GM10266 (cell line): ENCODE measurements around the gene CRYM.
"Not testable (repeated sequence)": the region's sequence is repeated elsewhere in the genome, so short reads cannot be mapped to it uniquely, and the experiment has no call there.

Experiments
- DNase-seq: peaks from one replicate; pipeline ENCODE4 v3.0.0; 2012; ENCODE audit errors: extremely low spot score
- TF ChIP-seq, protein P1 (sequence below): IDR thresholded peaks from 2 replicates; pipeline ENCODE4 v1.5.1; 2012; ENCODE audit warnings: mild to moderate bottlenecking, low read depth; ENCODE audit not compliant: control insufficient read depth, insufficient read depth; ENCODE audit errors: missing control alignments

The CRYM gene

DNA sequence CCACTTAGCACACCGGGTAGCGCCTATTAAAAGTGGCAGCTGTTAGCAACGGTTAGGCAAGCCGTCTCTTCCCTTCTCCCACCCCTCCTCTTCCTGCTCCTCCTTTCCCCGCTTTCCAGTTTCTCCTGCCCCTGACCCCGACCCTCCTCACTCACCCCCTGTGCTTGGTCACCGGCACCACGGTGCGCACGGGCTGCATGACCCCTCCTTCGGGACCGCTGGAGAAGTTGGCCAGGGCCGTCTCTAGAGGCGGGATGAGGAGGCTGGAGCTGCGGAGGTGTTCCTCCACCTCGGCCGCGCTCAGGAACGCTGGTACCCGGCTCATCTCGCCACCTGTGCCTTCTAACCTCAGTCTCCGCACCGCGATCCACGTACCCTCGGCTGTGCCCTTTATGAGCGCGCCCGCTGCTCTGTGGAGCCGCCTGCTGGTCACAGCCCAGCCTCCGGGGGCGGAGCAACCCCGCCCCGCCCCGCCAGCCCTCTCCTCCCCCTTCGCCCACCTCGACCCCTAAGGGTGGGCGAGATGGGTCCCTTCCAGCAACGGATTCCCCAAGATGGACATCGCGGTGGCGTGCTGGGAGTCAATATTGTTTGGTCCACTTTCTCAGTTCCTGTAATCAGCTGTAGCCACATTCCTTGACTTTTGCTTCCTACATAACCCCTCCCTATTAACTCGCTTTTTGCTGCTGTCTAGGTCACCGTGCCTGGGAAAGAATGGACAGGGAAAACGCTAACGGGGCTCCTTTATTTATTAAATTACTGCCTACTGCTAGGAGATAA is at the start of gene CRYM:
Gene CRYM (minus strand): TSS at position 364 of the 780 bp plus-strand sequence. CDS start 39 bp downstream, at position 325.
- TF ChIP-seq, protein P1, sequence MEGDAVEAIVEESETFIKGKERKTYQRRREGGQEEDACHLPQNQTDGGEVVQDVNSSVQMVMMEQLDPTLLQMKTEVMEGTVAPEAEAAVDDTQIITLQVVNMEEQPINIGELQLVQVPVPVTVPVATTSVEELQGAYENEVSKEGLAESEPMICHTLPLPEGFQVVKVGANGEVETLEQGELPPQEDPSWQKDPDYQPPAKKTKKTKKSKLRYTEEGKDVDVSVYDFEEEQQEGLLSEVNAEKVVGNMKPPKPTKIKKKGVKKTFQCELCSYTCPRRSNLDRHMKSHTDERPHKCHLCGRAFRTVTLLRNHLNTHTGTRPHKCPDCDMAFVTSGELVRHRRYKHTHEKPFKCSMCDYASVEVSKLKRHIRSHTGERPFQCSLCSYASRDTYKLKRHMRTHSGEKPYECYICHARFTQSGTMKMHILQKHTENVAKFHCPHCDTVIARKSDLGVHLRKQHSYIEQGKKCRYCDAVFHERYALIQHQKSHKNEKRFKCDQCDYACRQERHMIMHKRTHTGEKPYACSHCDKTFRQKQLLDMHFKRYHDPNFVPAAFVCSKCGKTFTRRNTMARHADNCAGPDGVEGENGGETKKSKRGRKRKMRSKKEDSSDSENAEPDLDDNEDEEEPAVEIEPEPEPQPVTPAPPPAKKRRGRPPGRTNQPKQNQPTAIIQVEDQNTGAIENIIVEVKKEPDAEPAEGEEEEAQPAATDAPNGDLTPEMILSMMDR, result peak; percentile 78
- DNase-seq, result peak; percentile 83

DNA sequence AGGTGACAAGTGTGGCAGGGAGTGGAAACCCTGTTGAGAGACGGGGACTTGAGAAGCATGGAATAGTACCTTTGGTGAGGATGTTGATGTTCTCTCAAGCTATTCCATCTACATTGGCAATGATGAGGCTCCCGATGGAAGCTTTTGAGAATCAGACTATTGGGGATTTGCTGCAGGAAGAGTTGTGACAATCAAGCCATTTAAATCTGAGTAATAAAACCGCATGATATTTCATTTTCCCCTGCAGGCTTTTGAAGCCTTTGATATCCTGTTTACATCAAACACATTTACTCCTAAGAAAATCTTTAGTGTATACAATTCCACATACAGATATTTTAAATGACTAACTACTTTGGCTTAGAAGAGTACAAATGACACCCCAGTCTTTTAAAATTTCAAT is 49.0 kb upstream of the CRYM start:
- TF ChIP-seq, protein P1, result no peak
- no peak for DNase-seq

DNA sequence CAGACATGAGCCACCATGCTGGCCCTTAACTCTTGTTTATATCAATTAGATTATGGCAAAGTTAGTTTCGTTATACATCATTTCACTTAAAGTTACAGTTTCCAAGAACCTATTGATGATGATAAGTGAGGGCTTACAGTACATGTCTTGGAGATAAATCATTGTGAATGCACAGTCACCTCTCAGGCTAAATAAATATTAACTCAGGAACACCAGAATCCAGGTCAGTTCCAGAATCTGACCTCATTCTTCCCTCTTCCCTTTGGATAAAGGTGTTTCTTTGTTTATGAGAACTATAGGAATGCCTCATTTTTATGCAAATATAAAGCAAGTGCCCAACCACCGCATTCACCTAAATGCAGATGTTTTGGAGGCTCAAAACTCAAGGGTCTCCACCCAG is 48.4 kb upstream of the CRYM start:
- TF ChIP-seq, protein P1, result no peak
- DNase-seq, result no peak

DNA sequence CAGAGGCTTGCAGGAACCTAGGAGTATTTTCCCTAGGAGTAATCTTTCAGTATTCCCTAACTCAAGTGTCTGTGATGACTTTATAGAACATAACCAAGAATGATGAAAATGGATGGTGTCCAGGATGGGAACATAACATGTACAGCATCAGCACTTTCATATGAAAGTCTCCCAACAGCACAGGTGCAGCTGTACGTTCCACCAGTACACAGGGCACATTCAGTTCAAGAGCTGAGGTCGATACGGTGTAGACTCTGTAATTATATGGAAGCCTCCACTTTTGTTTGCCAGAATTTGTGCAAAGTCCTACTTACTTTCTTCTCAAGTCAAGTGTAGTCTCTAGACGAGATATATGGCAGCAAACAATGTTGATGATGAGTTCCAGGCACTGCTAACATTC is 46.2 kb upstream of the CRYM start:
- TF ChIP-seq, protein P1, result no peak
- DNase-seq, result no peak

DNA sequence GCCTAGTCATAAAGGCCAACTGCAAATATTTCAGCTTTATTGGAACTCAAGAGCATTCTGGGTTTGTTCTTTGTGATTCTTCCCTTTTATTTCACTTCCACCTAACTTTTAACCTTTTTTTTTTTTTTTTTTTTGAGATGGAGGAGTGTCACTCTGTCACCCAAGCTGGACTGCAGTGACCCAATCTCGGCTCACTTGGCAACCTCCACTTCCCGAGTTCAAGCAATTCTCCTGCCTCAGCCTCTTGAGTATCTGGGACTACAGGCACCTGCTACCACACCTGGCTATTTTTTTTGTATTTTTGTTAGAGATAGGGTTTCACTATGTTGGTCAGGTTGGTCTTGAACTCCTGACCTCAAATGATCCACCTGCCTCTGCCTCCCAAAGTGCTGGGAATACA is 44.2 kb upstream of the CRYM start:
- not testable (repeated sequence) for DNase-seq

DNA sequence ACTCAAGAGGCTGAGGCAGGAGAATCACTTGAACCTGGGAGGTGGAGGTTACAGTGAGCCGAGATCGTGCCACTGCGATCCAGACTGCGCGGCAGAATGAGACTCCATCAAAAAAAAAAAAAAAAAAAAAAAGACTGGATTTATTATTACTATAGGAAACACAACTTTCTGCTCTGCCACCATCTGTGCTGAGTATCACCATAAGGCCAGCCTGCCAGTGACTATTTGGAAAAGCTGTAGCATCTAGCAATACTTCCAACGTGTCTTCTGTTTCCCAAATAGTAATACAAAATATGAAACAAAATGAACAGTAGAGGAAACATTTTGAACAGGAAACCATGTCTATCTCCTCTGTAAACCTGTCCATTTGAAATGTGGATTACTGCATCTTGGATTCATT is 43.6 kb upstream of the CRYM start:
- TF ChIP-seq, protein P1, result no peak
- DNase-seq, result no peak

DNA sequence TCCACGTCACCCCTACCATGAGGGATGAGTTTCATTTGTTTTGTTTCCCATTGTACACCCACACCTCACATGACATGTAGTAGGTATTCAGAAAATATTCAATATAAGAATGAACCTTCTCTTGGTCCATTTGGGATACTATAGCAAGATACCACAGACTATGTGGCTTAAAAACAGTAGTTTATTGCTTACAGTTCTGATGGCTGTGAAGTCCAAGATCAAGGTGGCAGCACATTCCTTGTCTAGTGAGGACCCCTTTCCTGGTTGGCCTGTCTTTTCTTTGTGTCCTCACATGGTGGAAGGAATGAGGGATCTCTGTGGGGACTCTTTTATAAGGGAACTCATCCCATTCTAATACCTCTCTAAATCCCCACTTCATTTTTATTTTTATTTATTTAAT is 36.2 kb upstream of the CRYM start:
- TF ChIP-seq, protein P1, result no peak
- no peak for DNase-seq

DNA sequence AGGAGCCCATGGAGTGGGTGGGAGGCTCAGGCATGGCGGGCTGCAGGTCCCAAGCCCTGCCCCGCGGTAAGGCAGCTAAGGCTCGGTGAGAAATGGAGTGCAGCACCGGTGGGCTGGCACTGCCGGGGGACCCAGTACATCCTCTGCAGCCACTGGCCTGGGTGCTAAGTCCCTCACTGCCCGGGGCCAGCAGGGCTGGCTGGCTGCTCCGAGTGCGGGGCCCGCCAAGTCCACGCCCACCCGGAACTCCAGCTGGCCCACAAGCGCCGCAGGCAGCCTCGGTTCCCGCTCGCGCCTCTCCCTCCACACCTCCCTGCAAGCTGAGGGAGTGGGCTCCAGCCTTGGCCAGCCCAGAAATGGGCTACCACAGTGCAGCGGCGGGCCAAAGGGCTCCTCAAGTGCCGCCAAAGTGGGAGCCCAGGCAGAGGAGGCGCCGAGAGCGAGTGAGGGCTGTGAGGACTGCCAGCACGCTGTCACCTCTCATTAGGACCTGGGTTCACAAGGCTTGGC is 34.8 kb upstream of the CRYM start:
- not testable (repeated sequence) for DNase-seq

DNA sequence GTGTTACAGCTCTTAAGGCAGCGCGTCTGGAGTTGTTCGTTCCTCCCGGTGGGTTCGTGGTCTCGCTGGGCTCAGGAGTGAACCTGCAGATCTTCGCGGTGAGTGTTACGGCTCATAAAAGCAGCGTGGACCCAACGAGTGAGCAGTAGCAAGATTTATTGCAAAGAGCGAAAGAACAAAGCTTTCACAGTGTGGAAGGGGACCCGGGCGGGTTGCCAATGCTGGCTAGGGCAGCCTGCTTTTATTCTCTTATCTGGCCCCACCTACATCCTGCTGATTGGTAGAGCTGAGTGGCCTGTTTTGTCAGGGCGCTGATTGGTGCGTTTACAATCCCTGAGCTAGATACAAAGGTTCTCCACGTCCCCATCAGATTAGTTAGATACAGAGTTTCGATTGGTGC is 34.0 kb upstream of the CRYM start:
- not testable (repeated sequence) for DNase-seq

DNA sequence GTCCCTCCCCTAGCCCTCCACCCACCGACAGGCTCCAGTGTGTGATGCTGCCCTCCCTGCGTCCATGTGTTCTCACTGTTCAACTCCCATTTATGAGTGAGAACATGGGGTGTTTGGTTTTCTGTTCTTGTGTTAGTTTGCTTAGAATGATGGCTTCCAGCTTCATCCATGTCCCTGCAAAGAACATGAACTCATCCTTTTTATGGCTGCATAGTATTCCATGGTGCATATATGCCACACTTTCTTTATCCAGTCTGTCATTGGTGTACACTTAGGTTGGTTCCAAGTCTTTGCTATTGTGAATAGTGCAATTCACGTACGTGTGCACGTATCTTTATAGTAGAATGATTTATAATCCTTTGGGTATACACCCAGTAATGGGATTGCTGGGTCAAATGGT is 28.6 kb upstream of the CRYM start:
- not testable (repeated sequence) for DNase-seq
